Stimulated activated CD4-positive, alpha-beta T cell treated with anti-CD3 and anti-CD28 coated beads, Interleukin-4, amount 100 ng/mL, for 1 hour (primary cell): ENCODE results near the gene PCNA.

Source experiments
- DNase-seq: peaks from one replicate; pipeline ENCODE4 v3.0.0-alpha.2; 2020

Gene PCNA

GRCh38 chr20:5119435-5120184, at the start of gene PCNA:
Gene PCNA (minus strand): TSS chr20:5119958. CDS start chr20:5119798, 160 bp downstream.
- DNase-seq, result peak; percentile 96

- DNase-seq, result no peak
Observed at GRCh38 chr20:5168651-5169396, 49.1 kb upstream of the PCNA start.

DNA sequence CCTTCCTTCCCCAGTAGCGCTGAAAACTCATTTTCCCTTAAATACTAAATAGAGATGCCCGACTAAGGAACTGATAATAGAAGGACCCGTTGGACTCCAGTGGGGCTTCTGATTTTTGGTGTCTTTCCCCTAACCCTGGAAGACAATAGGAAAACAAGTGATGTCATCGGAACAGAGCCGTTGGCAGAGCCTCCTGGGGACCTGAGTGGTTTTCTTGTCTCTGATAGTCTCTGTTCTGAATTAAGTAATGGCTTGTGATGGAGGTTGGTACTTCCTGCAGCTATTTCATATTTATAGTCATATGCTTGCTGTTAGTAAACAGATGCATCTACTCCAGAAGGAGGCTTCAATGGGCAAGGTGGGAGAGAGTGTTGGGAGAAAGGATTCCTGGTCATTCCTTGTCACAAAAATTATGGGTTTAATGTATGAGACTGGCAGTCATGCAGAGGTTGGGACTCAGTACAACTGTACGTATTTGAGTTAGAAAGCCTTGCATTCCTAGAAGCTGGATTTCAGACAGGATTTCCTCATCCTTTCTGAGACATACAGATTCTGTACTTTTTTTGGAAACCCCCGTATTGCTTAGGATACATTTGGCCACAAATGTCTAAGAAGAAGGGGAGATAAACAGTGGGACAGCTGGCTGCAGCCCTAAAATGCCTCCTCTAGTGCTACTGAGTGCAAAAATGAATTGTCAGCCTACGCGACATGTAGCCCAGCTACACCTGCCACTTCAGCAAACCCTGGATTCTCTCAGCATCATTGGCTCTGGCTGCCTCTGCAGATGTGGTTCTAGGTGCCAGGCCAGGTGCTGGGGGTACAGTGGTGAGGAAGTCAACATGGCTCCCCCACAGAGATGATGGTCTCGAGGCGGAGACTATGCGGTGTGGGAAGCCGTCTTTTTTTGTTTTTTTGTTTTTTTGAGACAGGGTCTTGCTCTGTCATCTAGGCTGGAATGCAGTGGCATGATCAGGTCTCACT, 45.2 kb upstream of the PCNA start:
- no peak for DNase-seq

DNA sequence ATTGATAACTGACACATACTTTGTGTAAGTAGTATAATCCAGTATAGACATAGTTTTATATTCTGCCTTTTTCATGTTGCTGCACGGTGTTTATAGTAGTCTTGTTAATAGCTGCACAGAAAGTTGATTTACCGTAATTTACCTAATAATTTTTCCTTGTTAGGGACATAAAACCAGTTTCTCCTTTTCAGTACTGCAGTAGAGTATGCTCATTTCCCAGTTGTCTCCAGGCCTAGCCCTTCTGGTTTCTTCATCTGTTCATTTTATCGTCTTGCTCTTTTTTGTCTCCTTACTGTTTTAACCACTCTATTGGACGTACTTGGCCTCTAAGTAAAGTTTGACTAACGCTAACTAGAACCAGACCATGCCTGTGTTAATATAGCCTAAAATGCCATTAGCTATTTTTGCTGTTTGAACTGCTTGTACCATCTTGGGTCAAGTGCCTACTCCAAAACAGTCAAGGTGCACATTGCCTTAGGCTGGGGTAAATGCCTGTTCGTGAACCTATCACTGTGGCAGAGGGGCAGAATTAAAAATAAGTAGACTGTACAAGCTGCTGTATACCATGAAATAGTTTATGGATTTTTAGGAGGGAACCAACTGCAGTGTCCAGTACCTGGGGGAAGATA, 41.9 kb upstream of the PCNA start:
- no peak for DNase-seq

DNA sequence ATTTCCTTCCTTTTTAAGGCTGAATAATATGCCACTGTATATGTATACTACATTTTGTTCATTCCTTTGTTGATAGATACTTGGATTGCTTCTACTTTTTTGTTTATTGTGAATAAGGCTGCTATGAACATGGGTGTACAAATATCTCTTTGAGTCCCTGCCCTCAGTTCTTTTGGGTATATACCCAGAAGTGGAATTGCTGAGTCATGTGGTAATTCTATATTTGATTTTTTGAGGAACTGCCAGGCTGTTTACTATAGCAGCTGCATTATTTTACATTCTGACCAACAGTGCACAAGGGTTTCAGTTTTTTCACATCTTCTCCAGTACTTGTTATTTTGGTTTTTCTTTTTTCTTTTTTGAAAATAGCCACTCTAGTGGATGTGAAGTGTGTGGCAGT, 41.1 kb upstream of the PCNA start:
- DNase-seq, result no peak

DNA sequence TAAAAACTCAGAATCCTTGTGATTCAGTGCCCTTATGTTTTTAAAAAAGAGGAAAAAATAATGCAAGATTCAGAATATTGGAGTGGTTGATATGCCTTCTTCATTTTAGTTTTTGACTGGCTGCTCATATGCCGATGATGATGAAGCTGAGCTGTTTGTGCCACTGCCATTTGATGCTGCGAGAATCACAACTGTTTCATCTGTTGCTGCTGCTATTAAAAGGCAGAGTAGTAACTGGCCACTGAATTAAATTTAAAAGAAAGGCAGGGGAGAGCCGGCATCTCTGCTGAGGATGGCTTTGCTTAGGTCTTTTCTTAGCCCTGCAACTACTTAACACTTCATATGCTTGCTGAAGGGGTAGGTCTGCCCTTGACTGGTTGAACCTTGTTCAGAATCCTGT, 40.2 kb upstream of the PCNA start:
- DNase-seq, result no peak

GRCh38 chr20:5156675-5157448, 37.1 kb upstream of the PCNA start:
- no peak for DNase-seq

DNA sequence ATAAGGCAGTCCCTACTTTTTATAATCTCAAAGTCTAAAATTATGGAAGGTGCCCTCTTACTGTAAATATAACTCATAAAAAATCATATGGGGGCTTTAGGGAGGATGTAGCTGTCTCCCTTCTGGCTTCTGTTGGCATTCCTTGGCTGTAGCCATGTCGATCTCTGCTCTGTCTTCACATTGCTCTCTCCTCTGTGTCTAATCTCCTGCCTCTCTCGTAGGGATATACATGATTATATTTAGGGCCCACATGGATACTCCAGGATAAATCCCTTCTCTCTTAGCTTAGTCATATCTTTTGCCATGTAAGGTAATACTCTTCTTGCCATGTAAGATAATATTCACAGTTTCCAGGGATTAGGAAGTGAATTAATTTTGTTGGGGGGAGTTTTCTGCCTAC, 35.6 kb upstream of the PCNA start:
- no peak for DNase-seq

DNA sequence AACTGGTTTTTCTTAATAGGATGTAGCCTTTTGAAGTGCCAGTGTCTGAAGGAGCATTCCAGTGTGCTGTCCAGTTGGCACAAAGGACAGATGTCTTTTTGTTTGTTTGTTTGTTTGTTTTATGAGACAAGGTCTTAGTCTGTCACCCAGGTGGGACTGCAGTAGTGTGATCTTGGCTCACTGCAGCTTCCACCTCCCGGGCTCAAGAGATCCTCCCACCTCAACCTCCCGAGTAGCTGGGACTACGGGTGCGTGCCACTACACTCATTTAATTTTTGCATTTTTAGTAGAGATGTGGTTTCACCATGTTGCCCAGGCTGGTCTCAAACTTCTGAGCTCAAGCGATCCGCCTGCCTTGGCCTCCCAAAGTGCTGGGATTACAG, 34.8 kb upstream of the PCNA start:
- DNase-seq, result no peak

GRCh38 chr20:5153612-5154542, 34.1 kb upstream of the PCNA start:
- no peak for DNase-seq

GRCh38 chr20:5153152-5153467, 33.4 kb upstream of the PCNA start:
- no peak for DNase-seq

- DNase-seq, result no peak
Observed at GRCh38 chr20:5150226-5151076, 30.7 kb upstream of the PCNA start.

GRCh38 chr20:5149892-5150225, 30.1 kb upstream of the PCNA start:
- no peak for DNase-seq

- no peak for DNase-seq
Observed at GRCh38 chr20:5148581-5148980, 28.8 kb upstream of the PCNA start.

DNA sequence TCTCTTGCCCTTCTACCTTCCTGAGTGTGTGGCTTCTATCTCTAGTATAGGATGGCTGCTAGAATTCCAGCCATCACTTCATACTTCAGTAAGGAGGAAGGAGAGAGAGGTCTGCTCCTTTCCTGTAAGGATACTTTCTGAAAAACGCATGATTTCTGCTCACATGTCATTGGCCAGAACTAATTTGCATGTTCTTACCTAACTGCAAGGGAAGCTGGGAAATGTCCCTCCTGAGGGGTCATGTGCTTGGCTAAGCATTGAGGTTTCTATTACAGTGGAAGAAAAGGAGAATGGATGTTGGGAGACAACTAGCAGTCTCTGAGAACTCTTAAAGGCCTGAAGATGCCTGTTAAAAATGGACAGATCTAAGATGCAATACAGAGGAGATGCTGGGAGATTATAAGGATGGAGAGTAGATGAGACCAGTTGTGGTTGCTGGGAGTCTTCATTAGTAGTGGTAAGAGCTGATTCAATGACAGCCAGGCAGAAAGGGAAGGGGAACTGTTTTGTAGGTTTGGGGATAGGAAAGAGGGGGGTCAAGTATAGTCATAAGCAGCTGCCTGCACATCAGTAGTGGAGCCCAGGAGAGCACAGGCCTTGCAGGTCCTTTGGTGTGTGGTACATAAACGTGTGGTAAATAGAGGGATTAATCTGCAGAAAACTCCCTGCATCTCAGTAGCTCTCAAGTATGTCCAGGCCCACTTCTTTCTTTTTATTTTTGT, 27.3 kb upstream of the PCNA start:
- DNase-seq, result no peak

- DNase-seq, result no peak
Observed at GRCh38 chr20:5146099-5146668, 26.4 kb upstream of the PCNA start.

- DNase-seq, result no peak
Observed at GRCh38 chr20:5145365-5146098, 25.8 kb upstream of the PCNA start.

DNA sequence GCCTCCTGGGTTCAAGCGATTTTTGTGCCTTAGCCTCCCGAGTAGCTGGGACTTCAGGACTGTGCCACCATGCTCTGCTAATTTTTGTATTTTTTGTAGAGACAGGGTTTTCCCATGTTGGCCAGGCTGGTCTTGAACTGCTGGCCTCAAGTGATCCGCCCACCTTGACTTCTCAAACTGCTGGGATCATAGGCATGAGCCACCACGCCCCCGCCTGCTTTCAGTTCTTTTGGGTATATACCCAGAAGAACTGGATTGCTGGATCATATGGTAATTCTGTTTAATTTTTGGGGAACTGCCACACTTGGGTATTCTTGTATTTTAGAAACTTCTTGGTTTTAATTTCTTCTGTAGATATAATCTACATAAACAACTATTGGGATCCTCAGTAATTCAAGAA, 24.1 kb upstream of the PCNA start:
- DNase-seq, result peak; percentile 12
